Daoy (cell line): ENCODE measurements around the gene MAP3K2. TPM values are rescaled to one million over a fixed set of nuclear protein-coding genes. Genes with fewer than 3 reads are reported as not detected.
A peak's percentile ranks its signal among the peaks of the same experiment; 100 is the strongest.
"Not testable (repeated sequence)": the region's sequence is repeated elsewhere in the genome, so short reads cannot be mapped to it uniquely, and the experiment has no call there.

Experiments
- DNase-seq: peaks from one replicate; pipeline ENCODE4 v3.0.0-alpha.2; 2015; ENCODE audit warnings: low read depth
- total RNA-seq: library from RNA; depleted of rRNA; stranded (reverse); fragments of >200 nt; shearing (Covaris generic); gene quantifications from 2 replicates; pipeline ENCODE4 v1.2.3, GENCODE V29; 2014

Gene MAP3K2
- total RNA-seq, 1 experiment from 2014 or later: 13.0 TPM

- DNase-seq: no peak
These were observed 3.2 kb downstream of the MAP3K2 start for GRCh38 chr2:127384529-127384928.

GRCh38 chr2:127382831-127383230 is 4.9 kb downstream of the MAP3K2 start:
- no peak for DNase-seq

GRCh38 chr2:127381762-127382161 is 6.0 kb downstream of the MAP3K2 start:
- no peak for DNase-seq

- DNase-seq: no peak
These were observed 7.9 kb downstream of the MAP3K2 start for GRCh38 chr2:127379712-127380355.

- no peak for DNase-seq
These were observed 9.1 kb downstream of the MAP3K2 start for GRCh38 chr2:127378720-127379119.

- no peak for DNase-seq
These were observed 10.5 kb downstream of the MAP3K2 start for GRCh38 chr2:127377262-127377661.

GRCh38 chr2:127376257-127376656 is 11.5 kb downstream of the MAP3K2 start:
- DNase-seq: no peak

- no peak for DNase-seq
These were observed 14.3 kb downstream of the MAP3K2 start for GRCh38 chr2:127373362-127374083.

- DNase-seq: no peak
These were observed 16.7 kb downstream of the MAP3K2 start for GRCh38 chr2:127371037-127371436.

- no peak for DNase-seq
These were observed 17.8 kb downstream of the MAP3K2 start for GRCh38 chr2:127370010-127370409.

- no peak for DNase-seq
These were observed 22.5 kb downstream of the MAP3K2 start for GRCh38 chr2:127365211-127365643.

GRCh38 chr2:127362971-127363370 is 24.8 kb downstream of the MAP3K2 start:
- no peak for DNase-seq

GRCh38 chr2:127361929-127362885 is 25.6 kb downstream of the MAP3K2 start:
- DNase-seq: no peak

- no peak for DNase-seq
These were observed 27.5 kb downstream of the MAP3K2 start for GRCh38 chr2:127360242-127360641.

- no peak for DNase-seq
These were observed 28.3 kb downstream of the MAP3K2 start for GRCh38 chr2:127359520-127359919.

GRCh38 chr2:127358971-127359370 is 28.8 kb downstream of the MAP3K2 start:
- no peak for DNase-seq

- no peak for DNase-seq
These were observed 29.7 kb downstream of the MAP3K2 start for GRCh38 chr2:127358044-127358443.

GRCh38 chr2:127357591-127357990 is 30.2 kb downstream of the MAP3K2 start:
- DNase-seq: no peak

GRCh38 chr2:127356531-127356930 is 31.2 kb downstream of the MAP3K2 start:
- no peak for DNase-seq

GRCh38 chr2:127355407-127356008 is 32.3 kb downstream of the MAP3K2 start:
- DNase-seq: peak; percentile 10

- not testable (repeated sequence) for DNase-seq
These were observed 33.7 kb downstream of the MAP3K2 start for GRCh38 chr2:127353873-127354676.
